Stimulated activated CD4-positive, alpha-beta T cell treated with anti-CD3 and anti-CD28 coated beads, Interleukin-1b, Interleukin-23, amount 100 ng/mL, for 48 hours (primary cell): ENCODE results near the gene TAF10.
A peak's percentile ranks its signal among the peaks of the same experiment; 100 is the strongest.

Experiments
- DNase-seq: peaks from one replicate; pipeline ENCODE4 v3.0.0-alpha.2; 2020

Gene TAF10

GRCh38 chr11:6612213-6613041, at the start of gene TAF10:
TSS of gene TAF10 (minus strand) at chr11:6612216. CDS start at chr11:6612189, 27 bp downstream.
- peak; percentile 93 for DNase-seq

GRCh38 chr11:6660712-6661111, 48.7 kb upstream of the TAF10 start:
- DNase-seq = no peak

GRCh38 chr11:6658647-6659046, 46.6 kb upstream of the TAF10 start:
- no peak for DNase-seq

- DNase-seq = no peak
Measured at GRCh38 chr11:6657346-6657745, 45.3 kb upstream of the TAF10 start.

GRCh38 chr11:6656936-6657335, 44.9 kb upstream of the TAF10 start:
- no peak for DNase-seq

- no peak for DNase-seq
Measured at GRCh38 chr11:6656584-6656915, 44.5 kb upstream of the TAF10 start.

- DNase-seq = no peak
Measured at GRCh38 chr11:6655790-6656583, 44.0 kb upstream of the TAF10 start, which contains the start of gene DCHS1. TSS of gene DCHS1 (minus strand) at chr11:6655809. CDS start at chr11:6641613, 14,196 bp downstream.

GRCh38 chr11:6655020-6655789, 43.2 kb upstream of the TAF10 start:
- DNase-seq = peak; percentile 45

- DNase-seq = no peak
Measured at GRCh38 chr11:6654281-6655019, 42.4 kb upstream of the TAF10 start.

- DNase-seq = no peak
Measured at GRCh38 chr11:6653656-6654055, 41.6 kb upstream of the TAF10 start.

GRCh38 chr11:6653097-6653496, 41.1 kb upstream of the TAF10 start:
- no peak for DNase-seq

GRCh38 chr11:6652182-6652581, 40.2 kb upstream of the TAF10 start:
- no peak for DNase-seq

- peak; percentile 58 for DNase-seq
Measured at GRCh38 chr11:6650980-6651379, 39.0 kb upstream of the TAF10 start.

- DNase-seq = no peak
Measured at GRCh38 chr11:6650104-6650503, 38.1 kb upstream of the TAF10 start.

GRCh38 chr11:6648501-6648900, 36.5 kb upstream of the TAF10 start:
- DNase-seq = no peak

- no peak for DNase-seq
Measured at GRCh38 chr11:6647836-6648235, 35.8 kb upstream of the TAF10 start.

GRCh38 chr11:6646918-6647679, 35.1 kb upstream of the TAF10 start:
- DNase-seq = no peak

GRCh38 chr11:6646576-6646917, 34.5 kb upstream of the TAF10 start:
- DNase-seq = no peak

- DNase-seq = no peak
Measured at GRCh38 chr11:6646071-6646470, 34.1 kb upstream of the TAF10 start.

- DNase-seq = no peak
Measured at GRCh38 chr11:6642957-6643356, 30.9 kb upstream of the TAF10 start.

- no peak for DNase-seq
Measured at GRCh38 chr11:6640985-6641701, 29.1 kb upstream of the TAF10 start.
